ENCODE data around the gene EID2.

EID2 gene

DNA sequence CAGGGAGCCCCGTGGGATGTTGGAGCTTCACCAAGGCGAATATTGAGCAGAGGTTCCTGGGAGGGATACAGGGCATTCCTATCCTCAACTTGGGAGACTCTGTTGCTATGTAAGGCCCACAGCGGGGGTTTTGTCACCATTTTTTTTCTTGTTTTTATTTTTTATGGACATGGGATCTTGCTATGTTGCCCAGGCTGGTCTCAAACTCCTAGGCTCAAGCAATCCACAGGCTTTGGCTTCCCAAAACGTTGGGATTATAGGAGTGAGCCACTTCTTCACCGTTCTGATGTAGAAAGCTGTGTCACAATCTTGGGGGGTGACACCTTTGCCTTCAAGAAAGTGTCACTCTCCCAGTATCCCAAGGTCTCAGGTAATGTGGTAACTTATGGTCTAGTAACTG is 38.6 kb downstream of the EID2 start:
- H3K9ac ChIP-seq (ENCODE audit: low read length in 2 of 2) = no peak overlapping the region
- H3K27me3 ChIP-seq (ENCODE audit: control insufficient read depth in 1 of 2, insufficient read depth in 2 of 2, low read length in 2 of 2) = peaks cover 63 to 71% of the 10 kb centered on the region in 2 donors
- peaks cover 20% of the 10 kb centered on the region for H3K4me1 ChIP-seq (ENCODE audit: control insufficient read depth, insufficient read depth, low read length)
- no peak overlapping the region for H3K27ac ChIP-seq (ENCODE audit: low read length)
- H3K4me3 ChIP-seq (ENCODE audit: low read length in 2 of 2) = no peak overlapping the region
- H3K36me3 ChIP-seq (ENCODE audit: control insufficient read depth in 2 of 2, insufficient read depth in 2 of 2, low read length in 2 of 2) = no peaks in the 10 kb centered on the region
- no peaks in the 10 kb centered on the region for H3K9me3 ChIP-seq (ENCODE audit: control insufficient read depth in 2 of 2, low read length in 2 of 2)

DNA sequence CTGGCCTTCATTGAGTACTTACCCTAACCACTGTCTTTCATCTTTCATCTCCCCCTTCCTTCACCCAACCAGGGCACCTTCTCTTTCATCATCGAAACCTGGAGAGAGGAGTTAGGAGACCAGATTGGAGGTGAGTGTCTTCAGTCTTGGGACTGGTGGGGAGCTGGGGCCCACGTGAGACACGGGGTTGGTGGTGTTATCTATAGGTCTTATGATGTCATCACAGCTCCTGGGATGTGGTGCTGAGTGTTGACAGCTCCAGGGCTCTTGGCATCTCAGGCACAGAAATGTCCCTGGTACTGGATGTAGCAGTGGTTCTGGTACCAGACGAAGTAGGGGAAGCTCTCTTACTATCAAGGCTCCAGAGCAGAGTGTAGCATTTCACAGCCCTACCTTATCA is 39.4 kb downstream of the EID2 start:
- Histone ChIP-seq H3K27ac (ENCODE audit: low read length) (no peak overlapping the region), H3K4me1 (ENCODE audit: control insufficient read depth, insufficient read depth, low read length) (peaks cover 20% of the 10 kb centered on the region), H3K4me3 (ENCODE audit: low read length in 2 of 2) (no peak overlapping the region), H3K27me3 (ENCODE audit: control insufficient read depth in 1 of 2, insufficient read depth in 2 of 2, low read length in 2 of 2) (peaks cover 59 to 70% of the 10 kb centered on the region in 2 donors), H3K36me3 (ENCODE audit: control insufficient read depth in 2 of 2, insufficient read depth in 2 of 2, low read length in 2 of 2) (no peaks in the 10 kb centered on the region), H3K9ac (ENCODE audit: low read length in 2 of 2) (no peak overlapping the region), H3K9me3 (ENCODE audit: control insufficient read depth in 2 of 2, low read length in 2 of 2) (no peaks in the 10 kb centered on the region)

- Histone ChIP-seq H3K9ac (ENCODE audit: low read length in 2 of 2) (no peak overlapping the region), H3K4me1 (ENCODE audit: control insufficient read depth, insufficient read depth, low read length) (peaks cover 20% of the 10 kb centered on the region), H3K4me3 (ENCODE audit: low read length in 2 of 2) (no peak overlapping the region), H3K27me3 (ENCODE audit: control insufficient read depth in 1 of 2, insufficient read depth in 2 of 2, low read length in 2 of 2) (peaks cover 53 to 64% of the 10 kb centered on the region in 2 donors), H3K9me3 (ENCODE audit: control insufficient read depth in 2 of 2, low read length in 2 of 2) (no peaks in the 10 kb centered on the region), H3K36me3 (ENCODE audit: control insufficient read depth in 2 of 2, insufficient read depth in 2 of 2, low read length in 2 of 2) (no peaks in the 10 kb centered on the region), H3K27ac (ENCODE audit: low read length) (no peak overlapping the region)
Measured at GRCh38 chr19:39499932-39500331, 40.0 kb downstream of the EID2 start.

DNA sequence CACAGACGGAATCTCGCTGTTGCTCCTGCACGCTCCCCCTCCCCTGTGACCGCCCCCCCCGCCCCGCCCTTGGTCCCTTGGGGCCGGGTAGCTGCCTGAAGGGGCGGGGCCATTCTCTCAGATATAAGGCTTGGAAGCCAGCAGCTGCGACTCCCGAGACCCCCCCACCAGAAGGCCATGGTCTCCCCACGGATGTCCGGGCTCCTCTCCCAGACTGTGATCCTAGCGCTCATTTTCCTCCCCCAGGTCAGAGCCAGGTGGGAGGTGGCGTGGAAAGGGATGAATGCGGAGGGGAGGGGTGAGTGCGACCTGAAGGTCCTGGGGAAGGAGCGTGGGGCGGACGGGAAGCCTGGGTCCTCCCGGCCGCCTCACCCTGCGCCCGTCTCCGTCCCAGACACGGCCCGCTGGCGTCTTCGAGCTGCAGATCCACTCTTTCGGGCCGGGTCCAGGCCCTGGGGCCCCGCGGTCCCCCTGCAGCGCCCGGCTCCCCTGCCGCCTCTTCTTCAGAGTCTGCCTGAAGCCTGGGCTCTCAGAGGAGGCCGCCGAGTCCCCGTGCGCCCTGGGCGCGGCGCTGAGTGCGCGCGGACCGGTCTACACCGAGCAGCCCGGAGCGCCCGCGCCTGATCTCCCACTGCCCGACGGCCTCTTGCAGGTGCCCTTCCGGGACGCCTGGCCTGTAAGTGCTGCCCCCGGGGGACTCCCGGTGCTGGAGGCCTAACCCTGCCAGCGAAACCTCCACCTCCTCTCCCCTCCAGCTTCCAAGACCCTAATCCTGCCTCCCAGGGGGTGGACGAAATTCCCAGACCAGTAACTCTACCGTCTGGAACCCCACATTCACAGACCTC is 40.9 kb downstream of the EID2 start, which contains the start of gene DLL3:
Gene DLL3, plus strand, starts transcription at position 150 of the 845 bp plus-strand sequence. Its CDS starts 28 bp downstream, at position 178.
- H3K27ac ChIP-seq (ENCODE audit: low read length) = no peak within 1 kb of the TSS
- H3K4me1 ChIP-seq (ENCODE audit: control insufficient read depth, insufficient read depth, low read length) = peaks cover 20% of the 10 kb centered on the region
- H3K4me3 ChIP-seq (ENCODE audit: low read length in 2 of 2) = peak within 1 kb of the TSS in 1 of 2 donors; percentile 52
- H3K9me3 ChIP-seq (ENCODE audit: control insufficient read depth in 2 of 2, low read length in 2 of 2) = no peaks in the 10 kb centered on the region
- no peaks in the 10 kb centered on the region for H3K36me3 ChIP-seq (ENCODE audit: control insufficient read depth in 2 of 2, insufficient read depth in 2 of 2, low read length in 2 of 2)
- peak within 1 kb of the TSS in 1 of 2 donors; percentile 47 for H3K9ac ChIP-seq (ENCODE audit: low read length in 2 of 2)
- H3K27me3 ChIP-seq (ENCODE audit: control insufficient read depth in 1 of 2, insufficient read depth in 2 of 2, low read length in 2 of 2) = peaks cover 44 to 55% of the 10 kb centered on the region in 2 donors

- Histone ChIP-seq H3K4me1 (ENCODE audit: control insufficient read depth, insufficient read depth, low read length) (peaks cover 20% of the 10 kb centered on the region), H3K9me3 (ENCODE audit: control insufficient read depth in 2 of 2, low read length in 2 of 2) (no peaks in the 10 kb centered on the region), H3K36me3 (ENCODE audit: control insufficient read depth in 2 of 2, insufficient read depth in 2 of 2, low read length in 2 of 2) (no peaks in the 10 kb centered on the region), H3K27ac (ENCODE audit: low read length) (no peak overlapping the region), H3K27me3 (ENCODE audit: control insufficient read depth in 1 of 2, insufficient read depth in 2 of 2, low read length in 2 of 2) (peaks cover 36 to 47% of the 10 kb centered on the region in 2 donors), H3K9ac (ENCODE audit: low read length in 2 of 2) (peak overlapping the region in 1 of 2 donors; percentile 47), H3K4me3 (ENCODE audit: low read length in 2 of 2) (peak overlapping the region in 1 of 2 donors; percentile 52)
Measured at GRCh38 chr19:39497996-39498797, 41.8 kb downstream of the EID2 start.

- Histone ChIP-seq H3K4me3 (ENCODE audit: low read length in 2 of 2) (peak overlapping the region in 1 of 2 donors; percentile 52), H3K27me3 (ENCODE audit: control insufficient read depth in 1 of 2, insufficient read depth in 2 of 2, low read length in 2 of 2) (peaks cover 33 to 43% of the 10 kb centered on the region in 2 donors), H3K9ac (ENCODE audit: low read length in 2 of 2) (no peak overlapping the region), H3K36me3 (ENCODE audit: control insufficient read depth in 2 of 2, insufficient read depth in 2 of 2, low read length in 2 of 2) (no peaks in the 10 kb centered on the region), H3K27ac (ENCODE audit: low read length) (no peak overlapping the region), H3K4me1 (ENCODE audit: control insufficient read depth, insufficient read depth, low read length) (peaks cover 15% of the 10 kb centered on the region), H3K9me3 (ENCODE audit: control insufficient read depth in 2 of 2, low read length in 2 of 2) (no peaks in the 10 kb centered on the region)
Measured at GRCh38 chr19:39497701-39497995, 42.3 kb downstream of the EID2 start.

DNA sequence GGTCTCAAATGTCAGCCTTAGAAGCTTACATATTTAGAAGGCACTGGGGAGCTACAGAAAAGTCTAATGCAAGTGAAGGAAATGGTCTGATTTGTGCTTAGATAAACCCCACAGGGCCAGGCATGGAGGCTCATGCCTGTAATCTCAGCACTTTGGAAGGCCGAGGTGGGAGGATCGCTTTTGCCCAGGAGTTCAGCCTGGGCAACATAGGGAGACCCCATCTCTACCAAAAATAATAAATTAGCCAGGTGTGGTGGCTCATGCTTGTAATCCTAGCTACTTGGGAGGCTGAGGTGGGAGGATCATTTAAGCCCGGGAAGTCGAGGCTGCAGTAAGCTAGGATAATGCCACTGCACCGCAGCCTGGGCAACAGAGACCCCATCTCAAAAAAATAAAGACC is 43.9 kb downstream of the EID2 start:
- Histone ChIP-seq H3K27me3 (ENCODE audit: control insufficient read depth in 1 of 2, insufficient read depth in 2 of 2, low read length in 2 of 2) (peaks cover 30 to 40% of the 10 kb centered on the region in 2 donors), H3K9me3 (ENCODE audit: control insufficient read depth in 2 of 2, low read length in 2 of 2) (no peaks in the 10 kb centered on the region), H3K4me1 (ENCODE audit: control insufficient read depth, insufficient read depth, low read length) (peaks cover 14% of the 10 kb centered on the region)

GRCh38 chr19:39494661-39495060 is 45.3 kb downstream of the EID2 start:
- Histone ChIP-seq H3K27ac (ENCODE audit: low read length) (no peak overlapping the region), H3K9me3 (ENCODE audit: control insufficient read depth in 2 of 2, low read length in 2 of 2) (no peaks in the 10 kb centered on the region), H3K36me3 (ENCODE audit: control insufficient read depth in 2 of 2, insufficient read depth in 2 of 2, low read length in 2 of 2) (peaks cover 6 to 11% of the 10 kb centered on the region in 2 donors), H3K9ac (ENCODE audit: low read length in 2 of 2) (no peak overlapping the region), H3K27me3 (ENCODE audit: control insufficient read depth in 1 of 2, insufficient read depth in 2 of 2, low read length in 2 of 2) (peaks cover 20 to 30% of the 10 kb centered on the region in 2 donors), H3K4me1 (ENCODE audit: control insufficient read depth, insufficient read depth, low read length) (peaks cover 14% of the 10 kb centered on the region), H3K4me3 (ENCODE audit: low read length in 2 of 2) (no peak overlapping the region)

More for the DNA sequence above, 43.9 kb downstream of the EID2 start:
- Histone ChIP-seq H3K4me3 (ENCODE audit: low read length in 2 of 2) (no peak overlapping the region), H3K36me3 (ENCODE audit: control insufficient read depth in 2 of 2, insufficient read depth in 2 of 2, low read length in 2 of 2) (peaks cover 0 to 3% of the 10 kb centered on the region in 2 donors), H3K27ac (ENCODE audit: low read length) (no peak overlapping the region), H3K9ac (ENCODE audit: low read length in 2 of 2) (no peak overlapping the region)

DNA sequence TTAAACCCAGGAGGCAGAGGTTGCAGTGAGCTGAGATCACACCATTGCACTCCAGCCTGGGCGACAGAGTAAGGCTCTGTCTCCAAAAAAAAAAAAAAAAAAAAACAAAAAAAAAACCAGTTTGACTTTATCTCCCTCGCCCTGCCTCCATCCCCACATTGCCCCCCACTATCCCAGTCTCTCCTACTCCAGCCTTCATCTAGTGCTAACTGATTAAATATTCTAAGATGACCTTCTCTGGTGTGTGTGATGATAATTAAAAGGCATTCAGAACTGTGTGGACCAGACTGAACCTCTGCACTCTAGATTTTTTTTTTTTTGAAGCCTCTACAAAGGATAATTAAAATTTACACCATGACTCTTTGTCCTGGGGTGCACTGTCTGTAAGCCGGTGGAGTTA is 47.2 kb downstream of the EID2 start:
- H3K9ac ChIP-seq (ENCODE audit: low read length in 2 of 2) = no peak overlapping the region

GRCh38 chr19:39492225-39492624 is 47.7 kb downstream of the EID2 start:
- H3K9me3 ChIP-seq (ENCODE audit: control insufficient read depth in 2 of 2, low read length in 2 of 2) = no peaks in the 10 kb centered on the region
- peaks cover 24 to 27% of the 10 kb centered on the region in 2 donors for H3K36me3 ChIP-seq (ENCODE audit: control insufficient read depth in 2 of 2, insufficient read depth in 2 of 2, low read length in 2 of 2)
- no peaks in the 10 kb centered on the region for H3K4me1 ChIP-seq (ENCODE audit: control insufficient read depth, insufficient read depth, low read length)

More for the DNA sequence above, 47.2 kb downstream of the EID2 start:
- H3K4me1 ChIP-seq (ENCODE audit: control insufficient read depth, insufficient read depth, low read length) = peaks cover 2% of the 10 kb centered on the region
- no peaks in the 10 kb centered on the region for H3K9me3 ChIP-seq (ENCODE audit: control insufficient read depth in 2 of 2, low read length in 2 of 2)
- H3K4me3 ChIP-seq (ENCODE audit: low read length in 2 of 2) = no peak overlapping the region
- H3K27me3 ChIP-seq (ENCODE audit: control insufficient read depth in 1 of 2, insufficient read depth in 2 of 2, low read length in 2 of 2) = peaks cover 7 to 12% of the 10 kb centered on the region in 2 donors
- peaks cover 23 to 27% of the 10 kb centered on the region in 2 donors for H3K36me3 ChIP-seq (ENCODE audit: control insufficient read depth in 2 of 2, insufficient read depth in 2 of 2, low read length in 2 of 2)
- no peak overlapping the region for H3K27ac ChIP-seq (ENCODE audit: low read length)

More at GRCh38 chr19:39492225-39492624, 47.7 kb downstream of the EID2 start:
- Histone ChIP-seq H3K4me3 (ENCODE audit: low read length in 2 of 2) (no peak overlapping the region), H3K27ac (ENCODE audit: low read length) (no peak overlapping the region), H3K9ac (ENCODE audit: low read length in 2 of 2) (no peak overlapping the region), H3K27me3 (ENCODE audit: control insufficient read depth in 1 of 2, insufficient read depth in 2 of 2, low read length in 2 of 2) (peaks cover 5 to 6% of the 10 kb centered on the region in 2 donors)

Measured in stomach smooth muscle (tissue), 2 donors.